Measurements from ENCODE around the gene PPIF.

The PPIF gene

GRCh38 chr10:79321951-79322350 lies 25.3 kb upstream of the PPIF start:
- H3K27ac ChIP-seq, result no peak overlapping the region
- TF ChIP-seq CTCF (conservative IDR thresholded peaks at IDR 0.05), result no peak

- H3K27ac ChIP-seq, result no peak overlapping the region
- TF ChIP-seq CTCF (conservative IDR thresholded peaks at IDR 0.05), result no peak
These were observed 24.4 kb upstream of the PPIF start for GRCh38 chr10:79322616-79323543.

- TF ChIP-seq CTCF (conservative IDR thresholded peaks at IDR 0.05), result no peak
- H3K27ac ChIP-seq, result no peak overlapping the region
These were observed 23.7 kb upstream of the PPIF start for GRCh38 chr10:79323602-79324001.

GRCh38 chr10:79324032-79324695 lies 23.1 kb upstream of the PPIF start:
- TF ChIP-seq CTCF (conservative IDR thresholded peaks at IDR 0.05), result no peak
- H3K27ac ChIP-seq, result no peak overlapping the region

GRCh38 chr10:79326361-79327089 lies 20.7 kb upstream of the PPIF start:
- H3K27ac ChIP-seq, result no peak overlapping the region

GRCh38 chr10:79327090-79327457 lies 20.2 kb upstream of the PPIF start:
- H3K27ac ChIP-seq, result no peak overlapping the region

More at GRCh38 chr10:79326361-79327089, 20.7 kb upstream of the PPIF start:
- TF ChIP-seq CTCF (conservative IDR thresholded peaks at IDR 0.05), result no peak

More at GRCh38 chr10:79327090-79327457, 20.2 kb upstream of the PPIF start:
- TF ChIP-seq CTCF (conservative IDR thresholded peaks at IDR 0.05), result no peak
